Skeletal muscle tissue (tissue), 4 donors: ENCODE measurements around the gene LRRC14B. TPM values are rescaled to one million over a fixed set of nuclear protein-coding genes. Genes with fewer than 3 reads are reported as not detected.

Experiments
- H3K27ac ChIP-seq: one replicate; pipeline ENCODE4 v1.7.0; 2013; ENCODE audit warnings: mild to moderate bottlenecking, low read depth, low read length, inconsistent platforms
- H3K27me3 ChIP-seq, 3 donors: one replicate each; pipeline ENCODE4 v1.7.0; 2013; ENCODE audit warnings: low read length in 3 of 3; ENCODE audit not compliant: control insufficient read depth in 3 of 3, insufficient read depth in 3 of 3
- H3K36me3 ChIP-seq, 3 donors: one replicate each; pipeline ENCODE4 v1.7.0; 2013; ENCODE audit warnings: low read length in 3 of 3; ENCODE audit not compliant: control insufficient read depth in 3 of 3, insufficient read depth in 3 of 3
- H3K4me1 ChIP-seq, 3 donors: one replicate each; pipeline ENCODE4 v1.7.0; 2013; ENCODE audit warnings: low read length in 3 of 3, mild to moderate bottlenecking in 3 of 3; ENCODE audit not compliant: control insufficient read depth in 3 of 3, insufficient read depth in 3 of 3
- H3K4me3 ChIP-seq, 3 donors: one replicate each; pipeline ENCODE4 v1.7.0; 2013; ENCODE audit warnings: low read length in 3 of 3
- H3K9ac ChIP-seq, 3 donors: one replicate each; pipeline ENCODE4 v1.7.0; 2013; ENCODE audit warnings: low read length in 3 of 3, mild to moderate bottlenecking in 3 of 3, moderate library complexity in 2 of 3, low read depth in 1 of 3
- H3K9me3 ChIP-seq, 3 donors: one replicate each; pipeline ENCODE4 v1.7.0; 2013; ENCODE audit warnings: low read length in 3 of 3; ENCODE audit not compliant: control insufficient read depth in 3 of 3
- total RNA-seq: library from RNA; depleted of rRNA; stranded (reverse); fragments of >200 nt; gene quantifications from one replicate; pipeline ENCODE4 v1.2.3, GENCODE V29; 2014
- donor health status: Osteomylitis.

LRRC14B gene
- total RNA-seq, 1 donor from 2014 or later: 19.3 TPM

DNA sequence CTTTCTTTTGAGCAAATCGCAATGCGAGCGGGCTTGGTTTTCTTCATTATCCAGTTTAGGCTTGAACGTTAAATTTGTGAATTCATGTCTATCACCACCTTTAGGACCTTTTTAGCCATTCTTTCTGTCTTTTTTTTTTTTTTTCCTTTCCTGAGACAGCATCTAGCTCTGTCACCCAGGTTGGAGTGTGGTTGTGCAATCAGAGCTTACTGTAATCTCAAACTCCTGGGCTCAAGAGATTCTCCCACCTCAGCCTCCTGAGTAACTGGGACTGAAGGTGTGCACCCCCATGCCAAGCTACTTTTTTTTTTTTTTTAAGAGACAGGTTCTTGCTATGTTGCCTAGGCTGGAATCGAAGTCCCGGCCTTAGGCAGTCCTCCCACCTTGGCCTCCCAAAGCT, 39.2 kb upstream of the LRRC14B start:
- Histone ChIP-seq H3K27me3 (peaks cover 1 to 16% (median 9%) of the 10 kb centered on the region in 3 donors), H3K36me3 (no peaks in the 10 kb centered on the region), H3K27ac (no peak overlapping the region), H3K9me3 (peaks cover 0 to 6% (median 4%) of the 10 kb centered on the region in 3 donors), H3K4me1 (no peaks in the 10 kb centered on the region), H3K9ac (no peak overlapping the region), H3K4me3 (no peak overlapping the region)

DNA sequence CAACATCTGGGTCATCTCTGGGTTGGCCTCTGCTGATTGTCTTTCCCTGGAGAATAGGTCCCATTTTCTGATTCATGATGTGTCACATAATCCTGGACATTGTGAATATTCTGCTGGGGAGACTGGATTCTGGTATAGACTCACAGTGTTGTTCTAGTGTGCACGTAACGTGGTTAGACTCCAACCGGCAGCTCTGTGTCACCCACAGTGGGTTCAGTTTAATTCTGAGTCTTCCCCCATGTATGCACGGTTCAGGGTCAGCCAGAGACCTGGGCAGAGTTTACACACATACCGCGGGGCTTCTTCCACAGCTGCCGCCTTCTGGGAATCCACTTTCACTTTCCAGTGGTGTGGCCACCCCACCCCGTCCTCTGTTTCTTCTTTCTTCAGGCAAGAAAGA, 38.0 kb upstream of the LRRC14B start:
- Histone ChIP-seq H3K9ac (no peak overlapping the region), H3K27ac (no peak overlapping the region), H3K4me3 (no peak overlapping the region), H3K9me3 (no peaks in the 10 kb centered on the region), H3K27me3 (peaks cover 5 to 17% (median 17%) of the 10 kb centered on the region in 3 donors), H3K4me1 (no peaks in the 10 kb centered on the region), H3K36me3 (no peaks in the 10 kb centered on the region)

DNA sequence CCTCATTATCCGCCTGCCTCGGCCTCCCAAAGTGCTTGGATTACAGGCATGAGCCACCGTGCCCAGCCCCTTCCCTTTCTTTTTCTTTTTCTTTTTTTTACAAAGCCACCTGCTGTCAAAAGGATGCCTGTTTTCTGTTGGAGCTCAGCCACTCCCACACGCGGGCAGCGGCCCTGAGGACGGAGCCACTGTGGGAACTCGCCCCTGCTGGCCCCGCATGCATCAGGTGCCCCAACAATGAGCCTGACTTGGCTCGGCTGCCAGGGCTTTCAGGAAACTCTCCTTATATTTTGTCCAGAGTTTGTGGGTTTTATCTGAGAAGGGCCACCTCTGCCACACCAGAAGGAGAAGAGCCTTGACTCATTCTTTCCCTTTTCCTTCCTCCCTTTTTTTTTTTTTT, 37.1 kb upstream of the LRRC14B start:
- Histone ChIP-seq H3K9me3 (no peaks in the 10 kb centered on the region), H3K9ac (no peak overlapping the region), H3K4me3 (no peak overlapping the region), H3K36me3 (no peaks in the 10 kb centered on the region), H3K4me1 (no peaks in the 10 kb centered on the region), H3K27me3 (peaks cover 11 to 27% (median 27%) of the 10 kb centered on the region in 3 donors), H3K27ac (no peak overlapping the region)

DNA sequence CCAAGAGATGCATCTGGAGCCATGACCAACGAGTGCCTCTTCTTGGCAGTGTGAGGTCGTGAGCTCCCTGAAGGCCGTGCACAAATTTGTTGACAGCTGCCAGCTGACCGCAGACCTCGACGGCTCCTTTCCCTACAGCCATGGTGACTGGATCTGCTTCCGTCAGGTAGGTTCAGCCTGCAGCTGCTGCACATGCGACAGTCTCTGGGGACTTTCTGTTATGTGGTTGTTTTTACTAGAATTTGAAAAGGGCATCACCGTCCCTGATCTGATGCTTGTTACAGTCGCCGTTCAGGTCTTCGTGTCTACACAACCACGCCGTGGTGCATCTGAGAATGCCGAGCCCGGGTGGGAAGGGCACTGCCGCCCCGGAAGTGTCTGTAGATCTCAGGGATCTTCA, 36.5 kb upstream of the LRRC14B start:
- H3K27me3 ChIP-seq: peaks cover 11 to 32% (median 29%) of the 10 kb centered on the region in 3 donors
- H3K9me3 ChIP-seq: no peaks in the 10 kb centered on the region
- no peaks in the 10 kb centered on the region for H3K4me1 ChIP-seq
- H3K4me3 ChIP-seq: no peak overlapping the region
- no peaks in the 10 kb centered on the region for H3K36me3 ChIP-seq
- no peak overlapping the region for H3K9ac ChIP-seq
- no peak overlapping the region for H3K27ac ChIP-seq

DNA sequence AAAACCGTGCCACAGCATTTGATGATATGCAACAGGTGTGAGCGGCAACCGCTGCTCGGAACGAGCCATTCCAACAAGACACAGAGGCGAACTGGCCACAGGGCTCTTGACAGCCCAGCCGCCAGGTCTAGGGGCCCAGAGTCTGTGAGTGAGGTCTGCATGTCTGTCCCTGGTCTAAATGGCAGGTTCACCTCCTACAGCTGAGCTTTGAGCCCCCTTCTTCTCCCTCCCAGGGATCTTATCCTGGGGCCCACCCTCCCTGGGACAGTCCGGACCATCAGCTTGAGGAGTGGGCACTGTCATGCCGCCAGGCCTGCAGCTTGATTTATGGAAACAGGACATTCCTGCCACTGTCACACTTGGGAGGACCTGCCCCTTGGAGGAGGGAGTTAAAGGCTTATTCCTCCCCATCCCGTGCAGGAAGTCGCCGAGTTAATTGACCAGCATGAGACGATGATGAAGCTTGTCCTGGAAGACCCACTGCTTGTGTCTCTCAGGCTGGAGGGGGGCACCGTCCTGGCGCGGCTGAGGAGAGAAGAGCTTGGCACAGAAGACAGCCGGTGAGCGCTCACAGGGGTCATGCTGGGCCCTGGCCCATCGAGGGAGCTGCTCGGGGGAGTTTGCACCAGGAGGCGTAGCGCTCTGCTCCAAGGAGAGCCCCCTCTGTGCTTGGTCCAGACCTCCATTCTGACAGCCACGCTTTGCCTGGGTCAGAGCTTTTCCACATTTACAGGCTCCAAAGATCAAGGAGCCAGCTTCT, 35.5 kb upstream of the LRRC14B start:
- H3K27me3 ChIP-seq: peaks cover 11 to 38% (median 33%) of the 10 kb centered on the region in 3 donors

DNA sequence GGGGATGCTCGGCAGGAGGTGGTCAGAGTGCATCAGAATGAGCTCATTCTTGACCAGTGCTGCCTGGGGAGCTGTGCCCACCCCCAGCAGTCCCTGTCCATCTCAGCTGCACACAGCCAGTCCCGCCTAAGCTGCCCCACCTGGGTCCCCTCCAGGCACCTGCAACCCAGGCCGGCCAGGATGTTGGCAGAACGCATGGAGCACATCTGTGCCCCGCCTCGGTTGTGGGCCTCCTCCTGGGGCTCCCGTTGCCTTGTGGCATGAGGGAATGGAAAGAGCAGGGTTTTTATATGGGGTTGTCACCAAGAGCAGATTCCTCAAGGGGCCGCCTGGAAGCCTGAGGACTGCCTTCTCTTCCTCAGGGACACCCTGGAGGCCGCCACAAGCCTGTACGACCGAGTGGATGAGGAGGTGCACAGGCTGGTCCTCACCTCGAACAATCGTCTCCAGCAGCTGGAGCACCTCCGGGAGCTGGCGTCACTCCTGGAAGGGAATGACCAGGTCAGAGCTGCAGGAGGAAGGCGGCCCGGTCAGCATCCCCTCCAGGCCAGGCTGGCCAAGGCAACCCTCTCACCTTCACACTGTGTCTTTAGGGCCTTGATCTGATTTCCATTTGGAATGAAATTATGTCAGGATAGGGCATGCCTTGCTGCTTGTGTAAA, 34.8 kb upstream of the LRRC14B start:
- no peaks in the 10 kb centered on the region for H3K36me3 ChIP-seq
- H3K4me3 ChIP-seq: no peak overlapping the region
- H3K9ac ChIP-seq: no peak overlapping the region
- no peaks in the 10 kb centered on the region for H3K4me1 ChIP-seq
- no peak overlapping the region for H3K27ac ChIP-seq
- H3K9me3 ChIP-seq: no peaks in the 10 kb centered on the region
- H3K27me3 ChIP-seq: peaks cover 11 to 41% (median 33%) of the 10 kb centered on the region in 3 donors

More for the DNA sequence above, 35.5 kb upstream of the LRRC14B start:
- H3K4me3 ChIP-seq: no peak overlapping the region
- H3K9me3 ChIP-seq: no peaks in the 10 kb centered on the region
- H3K27ac ChIP-seq: no peak overlapping the region
- H3K9ac ChIP-seq: no peak overlapping the region
- no peaks in the 10 kb centered on the region for H3K36me3 ChIP-seq
- no peaks in the 10 kb centered on the region for H3K4me1 ChIP-seq

DNA sequence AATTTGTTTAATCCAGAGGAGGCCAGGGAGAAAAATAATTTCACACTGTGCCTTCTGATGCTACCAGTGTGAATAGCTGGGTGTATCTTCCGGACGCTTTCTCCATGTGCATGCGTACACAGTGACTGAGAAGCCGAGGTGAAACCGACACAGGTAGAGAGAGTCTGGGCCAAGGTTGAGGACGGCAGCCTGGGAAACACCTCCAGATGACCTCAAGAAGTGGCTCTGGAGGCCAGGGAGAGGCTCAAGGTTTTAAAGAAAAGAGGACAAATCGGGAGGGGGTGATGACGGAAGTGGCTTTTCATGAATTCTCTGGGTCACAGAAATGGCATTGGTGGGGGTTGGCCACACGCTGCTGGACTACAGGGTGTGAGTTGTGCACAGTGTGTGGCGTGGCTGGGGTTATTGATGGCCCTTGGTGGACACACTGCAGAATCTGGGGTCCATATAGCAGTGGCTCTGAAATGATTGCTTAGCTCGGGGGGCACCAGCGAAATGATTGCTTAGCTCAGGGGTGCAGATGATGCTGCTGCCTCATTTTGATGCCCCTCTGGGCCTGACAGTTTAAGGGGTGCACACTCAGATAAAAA, 34.1 kb upstream of the LRRC14B start:
- H3K27ac ChIP-seq: no peak overlapping the region
- H3K9ac ChIP-seq: no peak overlapping the region

DNA sequence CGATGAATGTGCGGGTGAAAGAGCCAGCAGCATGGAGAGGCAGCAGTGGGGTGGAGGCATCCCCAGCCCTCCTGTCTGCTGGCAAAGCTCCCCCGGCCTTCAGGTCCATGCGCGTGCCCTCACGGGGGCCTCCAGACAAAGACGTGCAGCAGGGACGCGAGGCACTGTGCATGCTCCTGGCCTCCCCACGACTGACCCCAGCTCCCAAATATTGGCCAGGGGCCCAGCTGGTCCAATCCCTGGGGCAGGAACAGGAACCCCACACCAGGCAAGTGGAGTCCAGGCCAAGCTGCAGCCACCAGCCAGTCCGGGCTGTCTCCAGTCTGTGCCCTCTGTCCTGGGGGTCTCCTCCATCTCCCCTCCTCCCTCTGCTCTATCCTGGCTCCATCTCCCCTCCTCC, 33.5 kb upstream of the LRRC14B start:
- H3K9me3 ChIP-seq: no peaks in the 10 kb centered on the region
- H3K36me3 ChIP-seq: no peaks in the 10 kb centered on the region
- no peak overlapping the region for H3K9ac ChIP-seq
- H3K4me1 ChIP-seq: no peaks in the 10 kb centered on the region
- no peak overlapping the region for H3K27ac ChIP-seq
- no peak overlapping the region for H3K4me3 ChIP-seq
- peaks cover 11 to 45% (median 33%) of the 10 kb centered on the region in 3 donors for H3K27me3 ChIP-seq

More for the DNA sequence above, 34.1 kb upstream of the LRRC14B start:
- Histone ChIP-seq H3K27me3 (peaks cover 11 to 45% (median 33%) of the 10 kb centered on the region in 3 donors), H3K36me3 (no peaks in the 10 kb centered on the region), H3K9me3 (no peaks in the 10 kb centered on the region), H3K4me3 (no peak overlapping the region), H3K4me1 (no peaks in the 10 kb centered on the region)

DNA sequence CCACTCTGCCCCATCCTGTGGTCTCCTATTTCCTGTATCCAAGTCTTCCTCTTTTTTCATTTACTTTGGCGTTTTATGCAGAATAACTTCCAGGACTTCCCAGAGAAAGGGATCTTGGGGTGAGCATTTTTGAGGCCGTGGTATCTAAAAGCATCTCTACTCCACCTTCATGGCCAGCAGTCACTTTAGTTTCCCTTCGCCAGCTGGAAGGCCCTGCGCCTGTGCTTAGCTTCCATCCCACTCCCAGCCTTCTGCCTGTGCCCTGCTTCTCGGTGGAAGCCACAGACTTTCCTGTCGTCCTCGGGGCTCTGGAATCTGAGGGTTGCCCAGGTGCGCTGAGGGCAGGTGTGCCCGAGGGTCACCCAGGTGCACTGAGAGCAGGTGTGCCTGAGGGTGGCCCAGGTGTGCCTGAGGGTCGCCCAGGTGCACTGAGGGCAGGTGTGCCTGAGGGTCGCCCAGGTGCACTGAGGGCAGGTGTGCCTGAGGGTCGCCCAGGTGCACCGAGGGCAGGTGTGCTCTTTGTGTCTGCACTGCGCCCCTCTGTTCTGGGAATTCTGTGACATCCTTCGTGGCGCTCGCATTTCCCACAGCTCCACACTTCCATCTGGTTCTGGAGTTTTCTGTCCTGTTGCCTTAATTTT, 32.4 kb upstream of the LRRC14B start:
- peaks cover 11 to 45% (median 33%) of the 10 kb centered on the region in 3 donors for H3K27me3 ChIP-seq
- no peaks in the 10 kb centered on the region for H3K36me3 ChIP-seq
- H3K9ac ChIP-seq: no peak overlapping the region
- no peak overlapping the region for H3K4me3 ChIP-seq
- H3K9me3 ChIP-seq: no peaks in the 10 kb centered on the region
- no peak overlapping the region for H3K27ac ChIP-seq
- H3K4me1 ChIP-seq: no peaks in the 10 kb centered on the region
